ENCODE measurements around the gene SFXN5. TPM values are rescaled to one million over a fixed set of nuclear protein-coding genes. Genes with fewer than 3 reads are reported as not detected.

The SFXN5 gene
- total RNA-seq, 1 experiment from 2014 or later: 25.9 TPM

GRCh38 chr2:73069855-73070642 is 1.5 kb downstream of the SFXN5 start:
- TF ChIP-seq ZNF121 (CRISPR knock-in tag; IDR thresholded peaks at IDR 0.05): 0 out of 2 replicates have a peak, but pooled peaks have one; percentile 60
- no peak for TF ChIP-seq MAX (CRISPR knock-in tag; IDR thresholded peaks at IDR 0.05)
- Mint-ChIP-seq H3K27ac (no peak overlapping the region; the same call in 1 of the 2 replicates), H3K4me3 (peak overlapping the region; percentile 77), H3K9me3 (no peaks in the 10 kb centered on the region), H3K27me3 (ENCODE audit: low read depth) (no peaks in the 10 kb centered on the region; the same call in 1 of the 2 replicates), H3K4me1 (peaks cover 26% of the 10 kb centered on the region), H3K36me3 (no peaks in the 10 kb centered on the region)
- ATAC-seq (no peak), DNase-seq (ENCODE audit: low spot score) (no peak)
- POLR2A ChIA-PET: interaction anchor here (1.5 kb wide), 1 partner anchor 175 kb away, joined by 4 read pairs; no protein-coding TSS in a partner anchor
- CTCF ChIA-PET: interaction anchor here (1.3 to 1.9 kb wide), 4 partner anchors 87 to 177 kb away, joined by 6 to 10 read pairs (median 10); no protein-coding TSS in a partner anchor

GRCh38 chr2:73069041-73069854 is 2.3 kb downstream of the SFXN5 start:
- H3K36me3 Mint-ChIP-seq: no peaks in the 10 kb centered on the region
- H3K9me3 Mint-ChIP-seq: no peaks in the 10 kb centered on the region
- TF ChIP-seq KAT7 (CRISPR knock-in tag; IDR thresholded peaks at IDR 0.05; ENCODE audit: borderline replicate concordance) (no peak), FOXP4 (CRISPR knock-in tag; IDR thresholded peaks at IDR 0.05) (no peak)
- H3K4me3 Mint-ChIP-seq: peak overlapping the region; percentile 77
- CTCF ChIA-PET: interaction anchor here (1.3 kb wide), 1 partner anchor 108 kb away, joined by 6 read pairs; no protein-coding TSS in a partner anchor
- peaks cover 30% of the 10 kb centered on the region for H3K4me1 Mint-ChIP-seq
- H3K27ac Mint-ChIP-seq: no peak overlapping the region
- no peaks in the 10 kb centered on the region; the same call in 1 of the 2 replicates for H3K27me3 Mint-ChIP-seq (ENCODE audit: low read depth)
- ATAC-seq (no peak), DNase-seq (ENCODE audit: low spot score) (no peak)
- POLR2A ChIA-PET: no interaction called here

- Mint-ChIP-seq H3K27me3 (ENCODE audit: low read depth) (no peaks in the 10 kb centered on the region; the same call in 1 of the 2 replicates), H3K9me3 (no peaks in the 10 kb centered on the region)
Observed at GRCh38 chr2:73068147-73068546, 3.4 kb downstream of the SFXN5 start.

More at GRCh38 chr2:73068147-73068546, 3.4 kb downstream of the SFXN5 start:
- no peak for ATAC-seq
- ChIA-PET POLR2A (no interaction called here), CTCF (interaction anchor here (0.8 to 1.5 kb wide), 2 partner anchors 18 to 175 kb away, joined by 3 to 5 read pairs; no protein-coding TSS in a partner anchor)
- no peak for TF ChIP-seq JUN (CRISPR knock-in tag; IDR thresholded peaks at IDR 0.05)
- no peak for TF ChIP-seq CDX4 (CRISPR knock-in tag; IDR thresholded peaks at IDR 0.05; ENCODE audit: borderline replicate concordance)
- no peak for TF ChIP-seq STAT6 (CRISPR knock-in tag; conservative IDR thresholded peaks at IDR 0.05; ENCODE audit: low read depth)
- DNase-seq (ENCODE audit: low spot score): no peak
- Mint-ChIP-seq H3K27ac (no peak overlapping the region), H3K4me1 (peaks cover 42% of the 10 kb centered on the region), H3K4me3 (peak overlapping the region; percentile 43; the same call in 1 of the 2 replicates), H3K36me3 (no peaks in the 10 kb centered on the region)
